K562 (cell line): ENCODE measurements around the gene NLGN4X. TPM values are rescaled to one million over a fixed set of nuclear protein-coding genes. Genes with fewer than 3 reads are reported as not detected.

Experiments
- ATAC-seq: fragments of 200-7000 bp; cut with Tn5 transposase; 3 replicates; pipeline ENCODE4 v1.9.1; 2020; ENCODE audit warnings: moderate library complexity
- BruUV-seq: library from RNA; stranded (reverse); fragments of 400-500 nt; replicated peaks from 2 replicates; lab custom pipeline; 2021; lab: Mats Ljungman, UMichigan
- CTCF ChIA-PET: fragments of 300-600 bp; formaldehyde crosslinking; extraction: SDS; loops from one replicate; lab custom pipeline; 2021; ENCODE audit warnings: low intra/inter-chr PET ratio; lab: Yijun Ruan, JAX
- POLR2A ChIA-PET: fragments of 300-600, 350-650 bp; sonication (Branson Sonifier 250); formaldehyde crosslinking; extraction: SDS; loops from one replicate; lab custom pipeline; 2021; ENCODE audit warnings: antibody characterized with exemption, inconsistent platforms; lab: Yijun Ruan, JAX
- DNase-seq, 4 experiments: peaks; one replicate each; pipeline versions ENCODE4 v3.0.0 to v3.0.0-alpha.2; 2011 to 2018; ENCODE audit warnings: low spot score in 3 of 4, mixed read lengths in 3 of 4; ENCODE audit errors: extremely low read depth in 1 of 4
- FAIRE-seq: peaks from 2 replicates; lab custom pipeline; 2011; peaks lifted over from hg19 to GRCh38; lab: Jason Lieb, UNC
- H2AFZ ChIP-seq: 2 replicates; pipeline ENCODE4 v1.6.0; 2011; ENCODE audit warnings: low read depth, low read length, control low read depth, inconsistent platforms
- H3K27ac ChIP-seq: fragments of 200-600 bp; 3 replicates; pipeline ENCODE4 v1.8.0; 2011; ENCODE audit warnings: low read depth, mild to moderate bottlenecking, control low read depth, inconsistent platforms, low read length, moderate library complexity, mixed read lengths; ENCODE audit errors: extremely low read depth
- H3K27me3 ChIP-seq, 2 experiments: fragments of 300-600 bp in 1 of 2; 2 replicates in 1 of 2; 3 replicates in 1 of 2; pipeline versions ENCODE4 v1.6.0 to v1.8.0; 2011; ENCODE audit warnings: inconsistent platforms in 2 of 2, low read length in 2 of 2, mild to moderate bottlenecking in 1 of 2, mixed read lengths in 1 of 2, moderate library complexity in 1 of 2; ENCODE audit not compliant: control insufficient read depth in 2 of 2, insufficient read depth in 2 of 2
- H3K36me3 ChIP-seq: fragments of 300-600 bp; 3 replicates; pipeline ENCODE4 v1.8.0; 2011; ENCODE audit warnings: mild to moderate bottlenecking, low read length, inconsistent platforms; ENCODE audit not compliant: control insufficient read depth, insufficient read depth
- H3K4me1 ChIP-seq, 2 experiments: fragments of 200-600 bp in 1 of 2; replicated peaks in 1 of 2; 2 replicates in 1 of 2; 3 replicates in 1 of 2; pipeline versions ENCODE4 v1.5.1 to v1.8.0; 2011; ENCODE audit warnings: inconsistent platforms in 2 of 2, low read length in 2 of 2, mild to moderate bottlenecking in 1 of 2, mixed read lengths in 1 of 2, moderate library complexity in 1 of 2; ENCODE audit not compliant: control insufficient read depth in 2 of 2, insufficient read depth in 2 of 2
- H3K4me2 ChIP-seq: 2 replicates; pipeline ENCODE4 v1.6.1; 2011; ENCODE audit warnings: low read length, control low read depth, inconsistent platforms, mixed read lengths; ENCODE audit not compliant: insufficient read depth
- H3K4me3 ChIP-seq: fragments of 200-600 bp; sonication (generic), shearing (Covaris generic); 2 replicates; pipeline ENCODE4 v1.5.1; 2016; ENCODE audit warnings: control low read depth, inconsistent platforms
- H3K79me2 ChIP-seq: fragments of 200-600 bp; 3 replicates; pipeline ENCODE4 v1.8.0; 2011; ENCODE audit warnings: low read length, inconsistent platforms; ENCODE audit not compliant: control insufficient read depth, insufficient read depth
- H3K9ac ChIP-seq, 2 experiments: 2 replicates each; pipeline versions ENCODE4 v1.6.0 to v1.6.1; 2011; ENCODE audit warnings: low read depth in 2 of 2, low read length in 2 of 2, control low read depth in 1 of 2, inconsistent platforms in 1 of 2, mild to moderate bottlenecking in 1 of 2, mixed read lengths in 1 of 2; ENCODE audit not compliant: insufficient read depth in 1 of 2
- H3K9me1 ChIP-seq: one replicate; pipeline ENCODE4 v1.6.0; 2011; ENCODE audit warnings: inconsistent platforms, mild to moderate bottlenecking, low read length, moderate library complexity; ENCODE audit not compliant: control insufficient read depth, insufficient read depth
- H3K9me3 ChIP-seq: replicated peaks from 2 replicates; pipeline ENCODE4 v1.5.1; 2011; ENCODE audit warnings: low read depth, low read length, inconsistent platforms; ENCODE audit not compliant: control insufficient read depth, insufficient read depth
- H4K20me1 ChIP-seq: replicated peaks from 2 replicates; pipeline ENCODE4 v1.6.1; 2011; ENCODE audit warnings: low read length, inconsistent platforms, mixed read lengths; ENCODE audit not compliant: control insufficient read depth, insufficient read depth
- BCL6 ChIP-seq: fragments of 250-450 bp; sonication (Bioruptor Pico); IDR thresholded peaks from 2 replicates; pipeline ENCODE4 v1.4.0; 2020
- JUN ChIP-seq, 2 experiments: sonication (generic) in 1 of 2; formaldehyde crosslinking in 1 of 2; IDR thresholded peaks; 2 replicates each; pipeline versions ENCODE4 v1.6.1 to v1.8.0; 2012 to 2022; ENCODE audit warnings: borderline replicate concordance in 2 of 2, mild to moderate bottlenecking in 2 of 2, improper control_type of control experiment in 1 of 2, low read depth in 1 of 2, low read length in 1 of 2, missing genetic modification reagents in 1 of 2
- L3MBTL2 ChIP-seq: fragments of 450-650 bp; IDR thresholded peaks from 2 replicates; pipeline ENCODE4 v1.6.1; 2016; ENCODE audit warnings: mild to moderate bottlenecking, moderate library complexity
- LEF1 ChIP-seq: fragments of 450-650 bp; IDR thresholded peaks from 2 replicates; pipeline ENCODE4 v1.6.1; 2016; ENCODE audit warnings: mild to moderate bottlenecking
- NR3C1 ChIP-seq: sonication (generic); formaldehyde crosslinking; IDR thresholded peaks from 2 replicates; pipeline ENCODE4 v1.8.1; 2022; ENCODE audit warnings: missing genetic modification reagents
- PATZ1 ChIP-seq: fragments of 250-450 bp; sonication (Bioruptor Pico); IDR thresholded peaks from 2 replicates; pipeline ENCODE4 v1.5.0; 2020; ENCODE audit warnings: mild to moderate bottlenecking, borderline replicate concordance
- SAFB ChIP-seq: fragments of 200-400 bp; formaldehyde crosslinking; IDR thresholded peaks from 2 replicates; pipeline ENCODE4 v1.6.1; 2017; ENCODE audit warnings: low read depth, low read length, borderline replicate concordance
- SMARCA4 ChIP-seq: fragments of 450-650 bp; IDR thresholded peaks from 2 replicates; pipeline ENCODE4 v1.6.1; 2016
- TAF15 ChIP-seq: fragments of 200-400 bp; formaldehyde crosslinking; IDR thresholded peaks from 2 replicates; pipeline ENCODE4 v1.6.1; 2017; ENCODE audit warnings: mild to moderate bottlenecking, low read depth, low read length, moderate library complexity
- ZKSCAN3 ChIP-seq: fragments of 250-450 bp; sonication (Bioruptor Pico); IDR thresholded peaks from 2 replicates; pipeline ENCODE4 v1.4.0; 2020
- ZNF174 ChIP-seq: fragments of 250-450 bp; sonication (Bioruptor Pico); IDR thresholded peaks from 2 replicates; pipeline ENCODE4 v1.4.0; 2020; ENCODE audit warnings: mild to moderate bottlenecking
- ZNF324 ChIP-seq: fragments of 250-450 bp; sonication (Bioruptor Pico); IDR thresholded peaks from 2 replicates; pipeline ENCODE4 v1.4.0; 2020; ENCODE audit warnings: mild to moderate bottlenecking
- ZNF655 ChIP-seq: fragments of 250-450 bp; sonication (Bioruptor Pico); IDR thresholded peaks from 2 replicates; pipeline ENCODE4 v1.5.0; 2021
- WGBS: fragments of 100-300 bp; shearing (Covaris generic); methylation state at CpG from one replicate; pipeline ENCODE4 v1.1.6; 2016; ENCODE audit warnings: low coverage, mixed read lengths; ENCODE audit not compliant: insufficient coverage; ENCODE audit errors: missing lambda C conversion rate; 5-methylcytosine and 5-hydroxymethylcytosine counted together
- in situ Hi-C: fragments of 300-500 bp; cut with MboI; formaldehyde crosslinking; loops from 4 replicates; pipeline ENCODE4 v1.15.0; 2018; ENCODE audit warnings: inconsistent platforms, mixed read lengths
- intact Hi-C: fragments of 100-400 bp; cut with micrococcal nuclease; formaldehyde crosslinking; loops from 2 replicates; pipeline ENCODE4 v1.14.2; 2022
- polyA plus RNA-seq, 8 experiments: library from polyadenylated mRNA; depleted of rRNA in 4 of 8; stranded (reverse) in 5 of 8; unstranded in 3 of 8; fragments of >200 nt; fragmentation: Nextera tagmentation in 2 of 8; fragmentation: Illumina TruSeq in 1 of 8; extraction: Ambion mirVana in 2 of 8; extraction: Trizol in 1 of 8; gene quantifications; 2 replicates each; pipeline versions ENCODE4 v1.2.1 to v1.2.3, GENCODE V29; 2011 to 2014; ENCODE audit warnings: inconsistent platforms in 1 of 8, missing spikeins in 1 of 8
- total RNA-seq, 7 experiments: library from RNA; depleted of rRNA in 6 of 7; stranded (reverse); fragments of >200 nt in 6 of 7; fragmentation: Illumina TruSeq in 2 of 7; extraction: Trizol in 2 of 7; gene quantifications; 2 replicates each; pipeline versions ENCODE4 v1.2.1 to v1.2.3, GENCODE V29; 2011 to 2021; ENCODE audit warnings: low replicate concordance in 1 of 7

The NLGN4X gene
- total and polyA plus RNA-seq, 9 of the 15 experiments (the other 6 are each of a cell fraction or from before 2014, with no cell fraction given): 0.07 TPM; not detected in 8

GRCh38 chrX:6004529-6004928, 224.1 kb downstream of the NLGN4X start:
- FAIRE-seq: no peak

More at GRCh38 chrX:6004529-6004928, 224.1 kb downstream of the NLGN4X start:
- DNase-seq (no peak), ATAC-seq (no peak)
- no peaks in the 10 kb centered on the region for H3K79me2 ChIP-seq
- H3K4me1 ChIP-seq: no peaks in the 10 kb centered on the region
- H3K27me3 ChIP-seq: no peaks in the 10 kb centered on the region
- no peak overlapping the region for H3K27ac ChIP-seq
- in situ Hi-C loops (no loop called here), intact Hi-C loops (no loop called here)
- H3K9me1 ChIP-seq: no peaks in the 10 kb centered on the region
- H4K20me1 ChIP-seq: no peaks in the 10 kb centered on the region
- CTCF ChIA-PET: no interaction called here
- POLR2A ChIA-PET: no interaction called here
- H3K9ac ChIP-seq: no peak overlapping the region
- no peak for TF ChIP-seq ZKSCAN3 (CRISPR knock-in tag)
- TF ChIP-seq ZNF174: no peak
- TF ChIP-seq SAFB: no peak
- TF ChIP-seq TAF15: no peak
- TF ChIP-seq PATZ1: no peak
- no peak for TF ChIP-seq L3MBTL2
- TF ChIP-seq ZNF324: no peak
- no peak for TF ChIP-seq JUN (IDR thresholded peaks at IDR 0.05; ENCODE audit: borderline replicate concordance, low read depth, low read length)
- TF ChIP-seq JUN (CRISPR knock-in tag; IDR thresholded peaks at IDR 0.05; ENCODE audit: borderline replicate concordance): no peak
- no peak for TF ChIP-seq BCL6
- TF ChIP-seq ZNF655: no peak
- TF ChIP-seq LEF1: no peak
- TF ChIP-seq SMARCA4: no peak
- TF ChIP-seq NR3C1 (CRISPR knock-in tag): no peak
- H3K9me3 ChIP-seq: no peaks in the 10 kb centered on the region
- H2AFZ ChIP-seq: no peak overlapping the region
- H3K4me2 ChIP-seq: no peak overlapping the region
- no TSS peak for BruUV-seq
- H3K4me3 ChIP-seq: no peak overlapping the region
- WGBS: 4% methylated on average over 4 of the region's 4 CpGs
- H3K36me3 ChIP-seq: no peaks in the 10 kb centered on the region
